ENCODE measurements around the gene CFAP100.

GRCh38 chr3:126454025-126454424 lies 59.3 kb downstream of the CFAP100 start:
- no peak for TF ChIP-seq TAF1 (IDR thresholded peaks at IDR 0.05; ENCODE audit: borderline replicate concordance, low read depth, low read length)
- no peak for TF ChIP-seq POLR2A (IDR thresholded peaks at IDR 0.05; ENCODE audit: low read depth, low read length)
- no peak for TF ChIP-seq POLR2AphosphoS5 (IDR thresholded peaks at IDR 0.05; ENCODE audit: low read depth, low read length)

Data from GM12892 (cell line).